ENCODE measurements around the gene MEN1.

DNA sequence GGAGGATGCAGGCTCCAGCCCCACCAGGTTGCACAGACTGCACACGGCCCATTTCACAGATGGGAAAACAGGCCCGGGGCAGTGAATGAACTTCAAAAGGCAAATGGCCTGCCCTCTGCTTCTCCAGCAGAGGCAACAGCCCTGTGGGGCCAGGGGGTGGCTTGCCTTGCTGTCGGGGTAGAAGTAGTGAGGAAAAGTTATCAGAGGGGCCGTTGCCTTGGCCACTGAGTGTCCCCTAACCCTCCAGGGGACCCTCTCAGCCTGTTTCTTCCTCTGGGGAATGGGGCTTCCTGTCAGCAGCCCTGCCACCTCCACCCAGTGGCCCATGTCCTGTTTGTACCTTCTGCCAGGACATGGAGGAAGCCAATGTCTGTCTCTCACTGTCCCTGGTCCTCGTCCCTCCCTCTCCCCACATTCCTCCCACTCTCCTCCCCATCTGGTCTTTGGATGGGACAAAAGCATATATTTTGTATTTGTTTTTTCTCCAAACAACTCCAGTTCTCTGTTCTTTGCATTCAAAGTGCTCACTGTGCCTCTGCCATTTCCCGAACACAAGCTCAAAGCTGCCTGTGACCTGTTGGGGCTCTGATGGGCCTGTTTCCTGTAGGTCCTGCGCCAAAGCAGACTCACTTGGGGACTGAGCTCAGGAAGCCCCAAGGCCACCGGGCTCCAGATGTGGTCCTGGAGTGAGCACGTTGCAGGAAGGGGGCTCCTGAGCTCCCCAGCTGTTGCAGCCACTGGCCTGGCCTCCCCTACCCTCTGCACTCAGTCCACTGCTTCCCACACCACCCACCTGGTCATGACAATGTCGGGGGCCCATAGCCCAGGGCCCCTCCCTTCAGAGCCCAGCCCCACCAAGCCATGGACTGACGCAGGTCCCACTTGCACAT lies 16.8 kb downstream of the MEN1 start:
- TF ChIP-seq, protein P1, sequence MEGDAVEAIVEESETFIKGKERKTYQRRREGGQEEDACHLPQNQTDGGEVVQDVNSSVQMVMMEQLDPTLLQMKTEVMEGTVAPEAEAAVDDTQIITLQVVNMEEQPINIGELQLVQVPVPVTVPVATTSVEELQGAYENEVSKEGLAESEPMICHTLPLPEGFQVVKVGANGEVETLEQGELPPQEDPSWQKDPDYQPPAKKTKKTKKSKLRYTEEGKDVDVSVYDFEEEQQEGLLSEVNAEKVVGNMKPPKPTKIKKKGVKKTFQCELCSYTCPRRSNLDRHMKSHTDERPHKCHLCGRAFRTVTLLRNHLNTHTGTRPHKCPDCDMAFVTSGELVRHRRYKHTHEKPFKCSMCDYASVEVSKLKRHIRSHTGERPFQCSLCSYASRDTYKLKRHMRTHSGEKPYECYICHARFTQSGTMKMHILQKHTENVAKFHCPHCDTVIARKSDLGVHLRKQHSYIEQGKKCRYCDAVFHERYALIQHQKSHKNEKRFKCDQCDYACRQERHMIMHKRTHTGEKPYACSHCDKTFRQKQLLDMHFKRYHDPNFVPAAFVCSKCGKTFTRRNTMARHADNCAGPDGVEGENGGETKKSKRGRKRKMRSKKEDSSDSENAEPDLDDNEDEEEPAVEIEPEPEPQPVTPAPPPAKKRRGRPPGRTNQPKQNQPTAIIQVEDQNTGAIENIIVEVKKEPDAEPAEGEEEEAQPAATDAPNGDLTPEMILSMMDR (IDR thresholded peaks at IDR 0.05): no peak
- TF ChIP-seq POLR2A (IDR thresholded peaks at IDR 0.05): no peak

All from adrenal gland (tissue), 5 donors.